Measurements from ENCODE around the gene OR2Y1. TPM values are rescaled to one million over a fixed set of nuclear protein-coding genes. Genes with fewer than 3 reads are reported as not detected.
"Not testable (repeated sequence)": the region's sequence is repeated elsewhere in the genome, so short reads cannot be mapped to it uniquely, and the experiment has no call there.

OR2Y1 gene
- total RNA-seq, 4 donors from 2014 or later = not detected

DNA sequence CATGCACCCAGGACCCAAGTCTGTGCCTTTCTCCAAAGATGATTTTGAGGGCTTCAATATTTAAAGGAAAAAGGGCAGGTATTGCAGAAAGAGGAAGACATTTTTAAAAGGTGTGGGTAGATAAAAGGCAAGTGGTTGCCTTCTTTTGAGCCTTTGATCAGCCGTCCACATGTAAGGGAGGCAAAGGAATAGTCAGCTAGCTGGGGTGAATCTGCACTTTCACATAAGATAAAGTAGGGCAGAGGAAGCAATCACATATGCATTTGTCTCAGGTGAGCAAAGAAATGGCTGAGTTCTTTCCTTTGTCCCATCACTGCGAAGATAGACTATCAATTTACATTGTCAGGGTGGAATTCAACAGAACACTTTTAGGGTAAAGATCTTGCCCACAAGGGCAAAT lies 42.9 kb upstream of the OR2Y1 start:
- no peaks in the 10 kb centered on the region for H3K9me3 ChIP-seq
- WGBS, 2 donors (ENCODE audit: low coverage in 1 of 2) = 69 to 92% methylated on average over 2 of the region's 2 CpGs
- H3K4me3 ChIP-seq = no peak overlapping the region
- no peak for DNase-seq
- H3K36me3 ChIP-seq = no peaks in the 10 kb centered on the region
- peaks cover 22 to 28% (median 25%) of the 10 kb centered on the region in 4 donors for H3K4me1 ChIP-seq
- in situ Hi-C loops (cut with MboI; ENCODE audit: low pct_ligation_motif_present in 1 of 4, low pct_unique_long_range_greater_than_20kb in 1 of 4, low sequenced_read_pairs in 3 of 4) = loop anchor here in 1 of 4 donors (10.0 kb wide), 1 partner anchor 62 kb away; no protein-coding TSS in a partner anchor
- TF ChIP-seq POLR2AphosphoS5 (IDR thresholded peaks at IDR 0.05) (no peak), POLR2A (IDR thresholded peaks at IDR 0.05) (no peak), EP300 (IDR thresholded peaks at IDR 0.05; ENCODE audit: low read depth) (no peak)
- TF ChIP-seq, protein P1, sequence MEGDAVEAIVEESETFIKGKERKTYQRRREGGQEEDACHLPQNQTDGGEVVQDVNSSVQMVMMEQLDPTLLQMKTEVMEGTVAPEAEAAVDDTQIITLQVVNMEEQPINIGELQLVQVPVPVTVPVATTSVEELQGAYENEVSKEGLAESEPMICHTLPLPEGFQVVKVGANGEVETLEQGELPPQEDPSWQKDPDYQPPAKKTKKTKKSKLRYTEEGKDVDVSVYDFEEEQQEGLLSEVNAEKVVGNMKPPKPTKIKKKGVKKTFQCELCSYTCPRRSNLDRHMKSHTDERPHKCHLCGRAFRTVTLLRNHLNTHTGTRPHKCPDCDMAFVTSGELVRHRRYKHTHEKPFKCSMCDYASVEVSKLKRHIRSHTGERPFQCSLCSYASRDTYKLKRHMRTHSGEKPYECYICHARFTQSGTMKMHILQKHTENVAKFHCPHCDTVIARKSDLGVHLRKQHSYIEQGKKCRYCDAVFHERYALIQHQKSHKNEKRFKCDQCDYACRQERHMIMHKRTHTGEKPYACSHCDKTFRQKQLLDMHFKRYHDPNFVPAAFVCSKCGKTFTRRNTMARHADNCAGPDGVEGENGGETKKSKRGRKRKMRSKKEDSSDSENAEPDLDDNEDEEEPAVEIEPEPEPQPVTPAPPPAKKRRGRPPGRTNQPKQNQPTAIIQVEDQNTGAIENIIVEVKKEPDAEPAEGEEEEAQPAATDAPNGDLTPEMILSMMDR (IDR thresholded peaks at IDR 0.05) = no peak
- H3K27ac ChIP-seq = no peak overlapping the region
- H3K27me3 ChIP-seq = no peaks in the 10 kb centered on the region
- intact Hi-C loops (cut with DNase I; ENCODE audit: low total_unique reads) = loop anchor here (5.0 kb wide), 1 partner anchor 80 kb away; the partner anchor contains the start of gene ZFP62

DNA sequence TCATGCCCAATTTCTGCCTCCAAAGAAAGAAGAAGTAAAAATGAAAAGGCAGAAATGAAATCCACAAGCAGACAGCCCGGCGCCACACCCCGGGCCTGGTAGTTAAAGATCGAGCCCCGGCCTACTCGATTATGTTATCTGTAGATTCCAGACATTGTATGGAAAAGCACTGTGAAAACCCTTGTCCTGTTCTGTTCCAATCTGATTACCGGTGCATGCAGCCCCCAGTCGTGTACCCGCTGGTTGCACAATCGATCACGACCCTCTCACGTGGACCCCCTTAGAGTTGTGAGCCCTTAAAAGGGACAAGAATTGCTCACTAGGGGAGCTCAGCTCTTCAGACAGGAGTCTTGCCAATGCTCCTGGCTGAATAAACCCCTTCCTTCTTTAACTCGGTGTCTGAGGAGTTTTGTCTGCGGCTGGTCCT lies 42.1 kb upstream of the OR2Y1 start:
- DNase-seq, H3K4me3 ChIP-seq, H3K36me3 ChIP-seq, H3K27ac ChIP-seq, H3K27me3 ChIP-seq, H3K9me3 ChIP-seq: not testable (repeated sequence)
- H3K4me1 ChIP-seq = peaks cover 16 to 22% (median 18%) of the 10 kb centered on the region in 4 donors
- intact Hi-C loops (cut with DNase I; ENCODE audit: low total_unique reads) (loop anchor here (5.0 kb wide), 1 partner anchor 80 kb away; the partner anchor contains the start of gene ZFP62), in situ Hi-C loops (cut with MboI; ENCODE audit: low pct_ligation_motif_present in 1 of 4, low pct_unique_long_range_greater_than_20kb in 1 of 4, low sequenced_read_pairs in 3 of 4) (loop anchor here in 1 of 4 donors (10.0 kb wide), 1 partner anchor 63 kb away; no protein-coding TSS in a partner anchor)
- WGBS, 2 donors (ENCODE audit: low coverage in 1 of 2) = 79 to 91% methylated on average over 6 to 14 of the region's 14 CpGs

DNA sequence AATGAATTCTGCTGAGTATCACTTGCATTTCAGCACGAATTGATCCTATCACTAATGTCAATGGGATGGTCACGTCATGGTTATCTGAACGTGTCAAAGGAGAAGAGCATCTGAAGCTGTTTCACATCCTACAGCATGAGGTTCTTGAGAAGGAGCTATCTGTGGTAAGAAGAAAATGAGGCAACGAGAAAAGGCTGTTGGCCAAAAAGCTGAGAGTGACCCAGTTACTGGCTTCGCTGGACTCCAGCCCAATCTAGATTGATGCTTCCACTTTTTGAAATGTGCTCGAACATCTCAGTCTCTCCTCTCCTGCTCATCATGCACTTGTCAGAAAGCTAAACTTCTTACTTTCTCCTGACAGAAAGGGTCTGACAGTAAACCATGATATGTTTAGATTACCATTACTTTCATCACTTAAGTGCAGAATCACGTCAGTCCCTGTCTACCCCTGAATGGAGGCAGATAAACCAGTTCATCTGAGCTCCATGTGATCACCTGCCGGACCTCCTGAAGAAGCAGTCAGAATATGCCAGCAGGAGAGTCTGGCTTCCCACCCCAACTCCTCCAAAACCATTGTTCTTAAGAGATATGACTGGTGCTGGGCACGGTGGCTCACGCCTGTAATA lies 40.2 kb upstream of the OR2Y1 start:
- Histone ChIP-seq H3K9me3 (no peaks in the 10 kb centered on the region), H3K36me3 (no peaks in the 10 kb centered on the region), H3K4me1 (peaks cover 0 to 4% (median 2%) of the 10 kb centered on the region in 4 donors), H3K27me3 (no peaks in the 10 kb centered on the region), H3K27ac (no peak overlapping the region), H3K4me3 (no peak overlapping the region)
- no peak for DNase-seq
- 65 to 80% methylated on average over 5 to 10 of the region's 10 CpGs for WGBS, 2 donors (ENCODE audit: low coverage in 1 of 2)
- intact Hi-C loops (cut with DNase I; ENCODE audit: low total_unique reads) (loop anchor here (5.0 kb wide), 1 partner anchor 82 kb away; the partner anchor contains the start of gene ZFP62), in situ Hi-C loops (cut with MboI; ENCODE audit: low pct_ligation_motif_present in 1 of 4, low pct_unique_long_range_greater_than_20kb in 1 of 4, low sequenced_read_pairs in 3 of 4) (loop anchor here in 1 of 4 donors (10.0 kb wide), 1 partner anchor 65 kb away; no protein-coding TSS in a partner anchor)
- TF ChIP-seq, protein P1 (IDR thresholded peaks at IDR 0.05) = no peak
- TF ChIP-seq POLR2AphosphoS5 (IDR thresholded peaks at IDR 0.05) (no peak), POLR2A (IDR thresholded peaks at IDR 0.05) (no peak)

DNA sequence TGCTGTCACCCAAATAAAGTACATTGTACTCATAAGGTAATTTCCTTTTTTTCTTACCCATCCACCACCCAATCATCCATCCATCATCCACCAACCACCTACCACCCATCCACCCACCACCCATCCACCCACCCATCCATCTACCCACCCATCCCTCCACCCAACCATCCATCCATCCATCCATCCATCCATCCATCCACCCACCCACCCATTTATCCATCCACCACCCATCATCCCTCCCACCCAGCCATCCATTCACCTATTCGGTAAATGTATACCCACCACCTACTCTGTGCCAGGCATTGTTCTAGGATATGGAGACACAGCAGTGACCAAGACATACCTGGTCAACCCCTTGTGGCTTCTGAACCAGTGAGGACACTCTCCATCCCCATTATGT lies 37.6 kb upstream of the OR2Y1 start:
- no peaks in the 10 kb centered on the region for H3K27me3 ChIP-seq
- intact Hi-C loops (cut with DNase I; ENCODE audit: low total_unique reads) = no loop called here
- no peak overlapping the region for H3K27ac ChIP-seq
- H3K4me3 ChIP-seq = no peak overlapping the region
- TF ChIP-seq, protein P1 (IDR thresholded peaks at IDR 0.05) = no peak
- TF ChIP-seq EP300 (IDR thresholded peaks at IDR 0.05; ENCODE audit: low read depth) (no peak), POLR2A (IDR thresholded peaks at IDR 0.05) (no peak), POLR2AphosphoS5 (IDR thresholded peaks at IDR 0.05) (no peak)
- no peaks in the 10 kb centered on the region for H3K9me3 ChIP-seq
- in situ Hi-C loops (cut with MboI; ENCODE audit: low pct_ligation_motif_present in 1 of 4, low pct_unique_long_range_greater_than_20kb in 1 of 4, low sequenced_read_pairs in 3 of 4) = no loop called here
- no peaks in the 10 kb centered on the region for H3K36me3 ChIP-seq
- H3K4me1 ChIP-seq = no peaks in the 10 kb centered on the region
- DNase-seq = no peak
- WGBS, 2 donors (ENCODE audit: low coverage in 1 of 2) = 86 to 100% methylated on average over 1 of the region's 1 CpG
